HL-60/S4 (cell line): Measurements from ENCODE around the gene GASK1A.
"Not testable (repeated sequence)": the region's sequence is repeated elsewhere in the genome, so short reads cannot be mapped to it uniquely, and the experiment has no call there.

ENCODE experiments used
- in situ Hi-C: fragments of 300-500 bp; cut with MboI; formaldehyde crosslinking; loops from 2 replicates; pipeline ENCODE4 v1.14.3; 2022; ENCODE audit warnings: low sequenced_read_pairs

The GASK1A gene

GRCh38 chr3:42979044-42979972 is at the start of gene GASK1A:
GASK1A (plus strand) TSS chr3:42979311; CDS start chr3:42979643, 332 bp downstream.
- in situ Hi-C loops: no loop called here

- in situ Hi-C loops: no loop called here
Measured at GRCh38 chr3:42934111-42934510, 45.0 kb upstream of the GASK1A start.

- in situ Hi-C loops: no loop called here
Measured at GRCh38 chr3:42934910-42935309, 44.2 kb upstream of the GASK1A start.

GRCh38 chr3:42935472-42935871 is 43.6 kb upstream of the GASK1A start:
- in situ Hi-C loops: no loop called here

GRCh38 chr3:42936157-42936981 is 42.7 kb upstream of the GASK1A start:
- in situ Hi-C loops: no loop called here

GRCh38 chr3:42937334-42937733 is 41.8 kb upstream of the GASK1A start:
- in situ Hi-C loops: no loop called here

- in situ Hi-C loops: no loop called here
Measured at GRCh38 chr3:42942693-42943092, 36.4 kb upstream of the GASK1A start.

- in situ Hi-C loops: no loop called here
Measured at GRCh38 chr3:42946050-42946449, 33.1 kb upstream of the GASK1A start.

- in situ Hi-C loops: no loop called here
Measured at GRCh38 chr3:42957573-42957972, 21.5 kb upstream of the GASK1A start.

- in situ Hi-C loops: no loop called here
Measured at GRCh38 chr3:42960282-42960681, 18.8 kb upstream of the GASK1A start.

- in situ Hi-C loops: no loop called here
Measured at GRCh38 chr3:42960786-42961185, 18.3 kb upstream of the GASK1A start.

- in situ Hi-C loops: no loop called here
Measured at GRCh38 chr3:42961633-42962032, 17.5 kb upstream of the GASK1A start.

- in situ Hi-C loops: no loop called here
Measured at GRCh38 chr3:42963269-42963668, 15.8 kb upstream of the GASK1A start.

- in situ Hi-C loops: no loop called here
Measured at GRCh38 chr3:42964266-42964665, 14.8 kb upstream of the GASK1A start.

- in situ Hi-C loops: no loop called here
Measured at GRCh38 chr3:42970557-42970956, 8.6 kb upstream of the GASK1A start.

- in situ Hi-C loops: no loop called here
Measured at GRCh38 chr3:42970976-42971772, 7.9 kb upstream of the GASK1A start.

- in situ Hi-C loops: not testable (repeated sequence)
Measured at GRCh38 chr3:42974906-42975305, 4.2 kb upstream of the GASK1A start.

- in situ Hi-C loops: no loop called here
Measured at GRCh38 chr3:42975456-42975855, 3.7 kb upstream of the GASK1A start.

- in situ Hi-C loops: no loop called here
Measured at GRCh38 chr3:42975955-42976354, 3.2 kb upstream of the GASK1A start.

- in situ Hi-C loops: no loop called here
Measured at GRCh38 chr3:42980209-42980608, 1.1 kb downstream of the GASK1A start.

- in situ Hi-C loops: no loop called here
Measured at GRCh38 chr3:42980909-42981308, 1.8 kb downstream of the GASK1A start.
